Dedifferentiated amniotic fluid mesenchymal stem cell (primary cell): Measurements from ENCODE around the gene PRR20A.
"Not testable (repeated sequence)": the region's sequence is repeated elsewhere in the genome, so short reads cannot be mapped to it uniquely, and the experiment has no call there.

Experiments used
- DNase-seq: peaks from one replicate; pipeline ENCODE4 v3.0.0-alpha.2; 2016; ENCODE audit errors: extremely low spot score

PRR20A gene

GRCh38 chr13:57140235-57140968 is at the start of gene PRR20A:
Gene PRR20A, plus strand, starts transcription at chr13:57140918. Its CDS starts 387 bp downstream, at chr13:57141305.
- DNase-seq, result not testable (repeated sequence)

GRCh38 chr13:57114945-57115344 is 25.8 kb upstream of the PRR20A start:
- no peak for DNase-seq

GRCh38 chr13:57123681-57124080 is 17.0 kb upstream of the PRR20A start:
- DNase-seq, result no peak

- no peak for DNase-seq
Observed at GRCh38 chr13:57128909-57129308, 11.8 kb upstream of the PRR20A start.

GRCh38 chr13:57136093-57136492 is 4.6 kb upstream of the PRR20A start:
- DNase-seq, result no peak

- DNase-seq, result no peak
Observed at GRCh38 chr13:57137585-57137984, 3.1 kb upstream of the PRR20A start.

GRCh38 chr13:57138988-57139387 is 1.7 kb upstream of the PRR20A start:
- no peak for DNase-seq

- DNase-seq, result not testable (repeated sequence)
Observed at GRCh38 chr13:57139781-57140180, 937 bp upstream of the PRR20A start.

GRCh38 chr13:57147188-57147587 is 6.5 kb downstream of the PRR20A start, which contains the start of gene PRR20B:
Gene PRR20B, plus strand, starts transcription at chr13:57147488. Its CDS starts 387 bp downstream, at chr13:57147875.
- DNase-seq, result not testable (repeated sequence)

GRCh38 chr13:57148106-57148505 is 7.4 kb downstream of the PRR20A start:
- not testable (repeated sequence) for DNase-seq

GRCh38 chr13:57153761-57154160 is 13.0 kb downstream of the PRR20A start, which contains the start of gene PRR20C:
Gene PRR20C, plus strand, starts transcription at chr13:57154061. Its CDS starts 387 bp downstream, at chr13:57154448.
- not testable (repeated sequence) for DNase-seq

GRCh38 chr13:57160332-57160731 is 19.6 kb downstream of the PRR20A start, which contains the start of gene PRR20D:
Gene PRR20D, plus strand, starts transcription at chr13:57160632. Its CDS starts 387 bp downstream, at chr13:57161019.
- DNase-seq, result not testable (repeated sequence)

- not testable (repeated sequence) for DNase-seq
Observed at GRCh38 chr13:57166897-57167296, 26.2 kb downstream of the PRR20A start, which contains the start of gene PRR20E. Gene PRR20E, plus strand, starts transcription at chr13:57167197. Its CDS starts 387 bp downstream, at chr13:57167584.

- no peak for DNase-seq
Observed at GRCh38 chr13:57191667-57192066, 50.9 kb downstream of the PRR20A start.
